Upper lobe of left lung (tissue), 6 donors: Measurements from ENCODE around the gene UBE2F. TPM values are rescaled to one million over a fixed set of nuclear protein-coding genes. Genes with fewer than 3 reads are reported as not detected.

Experiments
- ATAC-seq, 2 donors: fragments of 200-7000 bp; cut with Tn5 transposase; one replicate each; pipeline ENCODE4 v1.9.1; 2022; ENCODE audit warnings: mild to moderate bottlenecking in 2 of 2, moderate library complexity in 2 of 2; ENCODE audit not compliant: low FRiP score in 2 of 2
- DNase-seq, 2 donors: peaks; one replicate each; pipeline ENCODE4 v3.0.0-alpha.2; 2019 to 2020
- H3K27ac ChIP-seq, 4 donors: fragments of 200-600 bp; sonication (generic); one replicate each; pipeline ENCODE4 v1.5.1; 2016 to 2019
- H3K27me3 ChIP-seq, 4 donors: fragments of 200-600 bp; sonication (generic); one replicate each; pipeline ENCODE4 v1.5.1; 2017 to 2019
- H3K36me3 ChIP-seq, 4 donors: fragments of 200-600 bp; sonication (generic); one replicate each; pipeline ENCODE4 v1.5.1; 2016 to 2019
- H3K4me1 ChIP-seq, 4 donors: fragments of 200-600 bp; sonication (generic); one replicate each; pipeline ENCODE4 v1.5.1; 2018 to 2019
- H3K4me3 ChIP-seq, 4 donors: fragments of 200-600 bp; sonication (generic); one replicate each; pipeline ENCODE4 v1.5.1; 2017 to 2019; ENCODE audit warnings: mild to moderate bottlenecking in 2 of 4, moderate library complexity in 1 of 4
- H3K9me3 ChIP-seq, 4 donors: fragments of 200-600 bp; sonication (generic); one replicate each; pipeline ENCODE4 v1.5.1; 2018 to 2019
- EP300 ChIP-seq, 4 donors: sonication (generic); formaldehyde crosslinking; IDR thresholded peaks; one replicate each; pipeline ENCODE4 v1.5.1; 2017; ENCODE audit warnings: antibody characterized with exemption in 4 of 4, control low read depth in 2 of 4
- POLR2A ChIP-seq, 4 donors: fragments of 450-650 bp; IDR thresholded peaks; one replicate each; pipeline ENCODE4 v1.5.1; 2016 to 2017; ENCODE audit warnings: antibody characterized with exemption in 4 of 4, mild to moderate bottlenecking in 2 of 4
- POLR2AphosphoS5 ChIP-seq, 2 donors: sonication (generic); formaldehyde crosslinking; IDR thresholded peaks; one replicate each; pipeline ENCODE4 v1.5.1; 2017; ENCODE audit warnings: antibody characterized with exemption in 2 of 2
- WGBS, 2 donors: methylation state at CpG; one replicate each; pipeline ENCODE4 v1.1.5; 2017 to 2018; 5-methylcytosine and 5-hydroxymethylcytosine counted together
- small RNA-seq, 4 donors: library from RNA; depleted of rRNA; stranded (forward); fragments of <200 nt; gene quantifications; one replicate each; pipeline ENCODE3, GENCODE V24; 2016
- total RNA-seq, 6 donors: library from RNA; depleted of rRNA in 4 of 6; stranded (reverse); fragments of >200 nt in 4 of 6; gene quantifications; one replicate each; pipeline versions ENCODE4 v1.1.0 to v1.2.1, GENCODE V29; 2016 to 2021
- TF ChIP-seq, protein P1 (sequence below), 6 experiments: fragments of 450-650 bp in 4 of 6; fragments of 200-600 bp in 2 of 6; sonication (generic) in 2 of 6; IDR thresholded peaks; one replicate each; pipeline ENCODE4 v1.5.1; 2016 to 2019; ENCODE audit warnings: antibody characterized with exemption in 6 of 6
- donor health status: DM: no; HTN: no; CAD: no; lungs with moderate emphysema.
- donor health status: DM: no; HTN: yes; CAD: no; lungs with severe emphysema.

The UBE2F gene
- total RNA-seq, 6 donors from 2014 or later, result 11.5 to 65.5 (median 39.8) TPM

DNA sequence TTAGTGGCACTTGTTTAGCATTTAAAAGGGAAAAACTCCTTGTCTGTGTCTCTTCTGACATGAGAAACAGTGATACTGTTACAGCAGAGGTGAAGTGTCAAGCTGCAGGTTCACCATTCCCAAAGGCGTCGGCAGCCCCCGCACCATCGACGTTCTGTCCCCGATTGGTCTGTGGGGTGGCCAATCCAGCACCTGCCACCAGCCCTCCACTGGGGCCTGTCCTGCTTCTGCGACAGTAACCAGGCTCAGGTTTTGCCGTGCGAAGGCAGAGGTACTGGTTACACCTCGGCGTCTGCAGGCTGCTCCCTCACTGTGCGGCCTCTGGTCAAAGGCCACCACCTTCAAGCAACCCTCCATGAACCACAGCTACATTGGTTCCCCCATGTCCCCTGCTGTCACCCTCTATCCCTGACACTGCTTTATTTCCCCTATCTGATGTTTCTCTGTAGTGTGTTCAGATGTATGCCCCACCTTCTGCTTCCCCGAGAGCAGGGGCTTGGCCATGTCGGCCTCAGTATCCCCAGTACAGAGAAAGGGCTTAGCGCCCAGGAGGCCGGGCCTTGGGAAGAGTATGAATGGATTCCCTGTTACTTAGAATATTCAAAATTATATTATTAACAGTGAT, 124.7 kb downstream of the UBE2F start:
- Histone ChIP-seq H3K36me3 (no peaks in the 10 kb centered on the region), H3K27ac (no peak overlapping the region), H3K9me3 (no peaks in the 10 kb centered on the region), H3K4me3 (no peak overlapping the region), H3K4me1 (no peaks in the 10 kb centered on the region), H3K27me3 (no peaks in the 10 kb centered on the region)
- no peak for DNase-seq
- TF ChIP-seq, protein P1, sequence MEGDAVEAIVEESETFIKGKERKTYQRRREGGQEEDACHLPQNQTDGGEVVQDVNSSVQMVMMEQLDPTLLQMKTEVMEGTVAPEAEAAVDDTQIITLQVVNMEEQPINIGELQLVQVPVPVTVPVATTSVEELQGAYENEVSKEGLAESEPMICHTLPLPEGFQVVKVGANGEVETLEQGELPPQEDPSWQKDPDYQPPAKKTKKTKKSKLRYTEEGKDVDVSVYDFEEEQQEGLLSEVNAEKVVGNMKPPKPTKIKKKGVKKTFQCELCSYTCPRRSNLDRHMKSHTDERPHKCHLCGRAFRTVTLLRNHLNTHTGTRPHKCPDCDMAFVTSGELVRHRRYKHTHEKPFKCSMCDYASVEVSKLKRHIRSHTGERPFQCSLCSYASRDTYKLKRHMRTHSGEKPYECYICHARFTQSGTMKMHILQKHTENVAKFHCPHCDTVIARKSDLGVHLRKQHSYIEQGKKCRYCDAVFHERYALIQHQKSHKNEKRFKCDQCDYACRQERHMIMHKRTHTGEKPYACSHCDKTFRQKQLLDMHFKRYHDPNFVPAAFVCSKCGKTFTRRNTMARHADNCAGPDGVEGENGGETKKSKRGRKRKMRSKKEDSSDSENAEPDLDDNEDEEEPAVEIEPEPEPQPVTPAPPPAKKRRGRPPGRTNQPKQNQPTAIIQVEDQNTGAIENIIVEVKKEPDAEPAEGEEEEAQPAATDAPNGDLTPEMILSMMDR (IDR thresholded peaks at IDR 0.05), result no peak
- no peak for TF ChIP-seq POLR2AphosphoS5 (IDR thresholded peaks at IDR 0.05)
- no peak for TF ChIP-seq EP300 (IDR thresholded peaks at IDR 0.05)
- TF ChIP-seq POLR2A (IDR thresholded peaks at IDR 0.05), result no peak
- no peak for ATAC-seq
- 91 to 97% methylated on average over 5 to 16 of the region's 16 CpGs for WGBS, 2 donors

Small RNA genes within 50 kb of the gene (small RNA-seq; reads per million reads assigned to genes)
- 0 reads per million in 4 donors for gene RNU6-1333P

Other genes starting within 250 kb of the UBE2F start
- 1 to 10 TPM in 5 of 6 donors, under 1 TPM in 1; 0.44 to 2.8 (median 1.5) TPM for gene RBM44, start 168.2 kb upstream of the UBE2F start, total RNA-seq
- gene RAMP1, start 107.4 kb upstream of the UBE2F start, total RNA-seq, result 10 to 100 TPM in 3 of 6 donors, 1 to 10 TPM in 3; 3.4 to 14.4 (median 9.9) TPM
- gene SCLY, start 94.0 kb downstream of the UBE2F start, total RNA-seq, result 10 to 100 TPM in 4 of 6 donors, 1 to 10 TPM in 2; 9.4 to 19.9 (median 11.1) TPM
- 1 to 10 TPM in 1 of 6 donors, under 1 TPM in 3, not detected in 2; 0.10 to 3.1 (median 0.38) TPM for gene ESPNL, start 133.3 kb downstream of the UBE2F start, total RNA-seq
- gene KLHL30, start 171.7 kb downstream of the UBE2F start, total RNA-seq, result 1 to 10 TPM in 2 of 6 donors, under 1 TPM in 2, not detected in 2; 0.30 to 1.3 (median 0.97) TPM
- gene ERFE, start 192.0 kb downstream of the UBE2F start, total RNA-seq, result 1 to 10 TPM in 1 of 6 donors, under 1 TPM in 2, not detected in 3; 0.30 to 1.1 (median 0.43) TPM
- 10 to 100 TPM; 35.2 to 67.1 (median 40.7) TPM for gene ILKAP, start 236.7 kb downstream of the UBE2F start, total RNA-seq